ENCODE data around the gene GDF15.

GDF15 gene, protein sequence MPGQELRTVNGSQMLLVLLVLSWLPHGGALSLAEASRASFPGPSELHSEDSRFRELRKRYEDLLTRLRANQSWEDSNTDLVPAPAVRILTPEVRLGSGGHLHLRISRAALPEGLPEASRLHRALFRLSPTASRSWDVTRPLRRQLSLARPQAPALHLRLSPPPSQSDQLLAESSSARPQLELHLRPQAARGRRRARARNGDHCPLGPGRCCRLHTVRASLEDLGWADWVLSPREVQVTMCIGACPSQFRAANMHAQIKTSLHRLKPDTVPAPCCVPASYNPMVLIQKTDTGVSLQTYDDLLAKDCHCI

DNA sequence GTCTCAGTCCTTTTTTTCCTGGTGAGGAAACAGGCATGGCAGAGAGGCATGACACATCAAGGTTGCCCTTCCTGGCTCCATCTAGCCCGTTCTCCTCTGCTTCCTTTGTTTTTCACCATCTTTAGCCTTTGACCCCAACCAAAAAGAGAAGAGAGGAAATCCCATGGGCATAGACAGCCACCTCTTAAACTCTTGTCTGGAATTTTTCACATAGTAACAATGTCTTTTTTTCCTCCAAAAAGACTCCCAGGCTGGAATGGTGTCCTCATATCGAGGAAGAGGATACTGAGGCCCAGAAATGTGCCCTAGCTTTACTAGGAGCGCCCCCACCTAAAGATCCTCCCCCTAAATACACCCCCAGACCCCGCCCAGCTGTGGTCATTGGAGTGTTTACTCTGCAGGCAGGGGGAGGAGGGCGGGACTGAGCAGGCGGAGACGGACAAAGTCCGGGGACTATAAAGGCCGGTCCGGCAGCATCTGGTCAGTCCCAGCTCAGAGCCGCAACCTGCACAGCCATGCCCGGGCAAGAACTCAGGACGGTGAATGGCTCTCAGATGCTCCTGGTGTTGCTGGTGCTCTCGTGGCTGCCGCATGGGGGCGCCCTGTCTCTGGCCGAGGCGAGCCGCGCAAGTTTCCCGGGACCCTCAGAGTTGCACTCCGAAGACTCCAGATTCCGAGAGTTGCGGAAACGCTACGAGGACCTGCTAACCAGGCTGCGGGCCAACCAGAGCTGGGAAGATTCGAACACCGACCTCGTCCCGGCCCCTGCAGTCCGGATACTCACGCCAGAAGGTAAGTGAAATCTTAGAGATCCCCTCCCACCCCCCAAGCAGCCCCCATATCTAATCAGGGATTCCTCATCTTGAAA is at the start of gene GDF15:
Gene GDF15 (plus strand): TSS at position 484 of the 868 bp plus-strand sequence. CDS start 32 bp downstream, at position 516.
- H3K9ac ChIP-seq (ENCODE audit: low read depth, low read length) = peak within 1 kb of the TSS; percentile 21; the same call in 1 of the 2 replicates
- no peak within 1 kb of the TSS for H3K27ac ChIP-seq (ENCODE audit: low read length)
- no peaks in the 10 kb centered on the region for H3K9me3 ChIP-seq (ENCODE audit: insufficient read depth, low read depth, low read length)
- H3K36me3 ChIP-seq (ENCODE audit: insufficient read depth, low read depth, low read length) = no peaks in the 10 kb centered on the region
- peaks cover 34% of the 10 kb centered on the region for H3K27me3 ChIP-seq (ENCODE audit: insufficient read depth, low read length)
- H3K4me3 ChIP-seq (ENCODE audit: low read length) = peak within 1 kb of the TSS; percentile 40; the same call in 1 of the 2 replicates
- H3K4me1 ChIP-seq (ENCODE audit: insufficient read depth, low read length) = no peaks in the 10 kb centered on the region

DNA sequence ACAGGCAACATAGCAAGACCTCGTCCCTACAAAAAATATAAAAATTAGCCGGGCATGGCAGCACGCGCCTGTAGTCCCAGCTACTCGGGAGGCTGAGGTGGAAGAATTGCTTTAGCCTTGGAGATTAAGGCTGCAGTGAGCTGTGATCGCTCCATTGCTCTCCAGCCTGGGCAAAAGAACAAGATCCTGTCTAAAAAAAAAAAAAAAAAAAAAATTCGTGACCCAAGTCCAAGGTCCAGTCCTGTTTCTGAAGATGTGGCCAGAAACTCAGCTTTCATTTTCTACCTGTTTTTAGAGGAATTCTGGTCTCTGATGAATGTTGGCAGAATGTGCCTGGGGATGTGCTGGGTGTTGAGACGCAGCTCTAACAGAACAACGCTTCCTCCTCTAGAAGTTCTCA is 47.4 kb upstream of the GDF15 start:
- H3K4me1 ChIP-seq (ENCODE audit: insufficient read depth, low read length) = peaks cover 4% of the 10 kb centered on the region
- H3K9me3 ChIP-seq (ENCODE audit: insufficient read depth, low read depth, low read length) = no peaks in the 10 kb centered on the region
- H3K4me3 ChIP-seq (ENCODE audit: low read length) = no peak overlapping the region
- no peaks in the 10 kb centered on the region for H3K27me3 ChIP-seq (ENCODE audit: insufficient read depth, low read length)
- H3K27ac ChIP-seq (ENCODE audit: low read length) = no peak overlapping the region
- H3K9ac ChIP-seq (ENCODE audit: low read depth, low read length) = no peak overlapping the region
- H3K36me3 ChIP-seq (ENCODE audit: insufficient read depth, low read depth, low read length) = no peaks in the 10 kb centered on the region; the same call in 1 of the 2 replicates

DNA sequence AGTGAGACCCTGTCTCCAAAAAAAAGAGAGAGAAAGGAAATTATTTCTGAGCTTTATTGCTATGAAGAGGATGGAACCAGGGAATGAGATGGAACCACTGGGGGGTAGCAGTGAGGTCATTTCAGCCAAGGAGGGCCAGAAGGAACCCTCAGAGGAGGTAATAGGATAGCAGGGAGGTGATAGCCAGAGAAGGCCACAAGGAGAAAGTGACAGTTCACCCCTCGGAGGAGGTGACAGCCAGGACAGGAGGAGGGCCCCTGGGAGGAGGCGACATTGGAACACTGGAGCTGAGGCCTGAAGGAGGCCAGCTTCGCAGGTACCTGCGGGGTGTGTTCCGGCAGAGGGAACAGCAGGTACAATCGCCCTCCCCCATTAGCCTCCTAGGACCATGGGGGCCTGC is 46.2 kb upstream of the GDF15 start:
- Histone ChIP-seq H3K36me3 (ENCODE audit: insufficient read depth, low read depth, low read length) (no peaks in the 10 kb centered on the region; the same call in 1 of the 2 replicates), H3K27ac (ENCODE audit: low read length) (no peak overlapping the region), H3K9ac (ENCODE audit: low read depth, low read length) (no peak overlapping the region), H3K4me3 (ENCODE audit: low read length) (peak overlapping the region; percentile 80; the same call in 1 of the 2 replicates), H3K4me1 (ENCODE audit: insufficient read depth, low read length) (peaks cover 4% of the 10 kb centered on the region), H3K27me3 (ENCODE audit: insufficient read depth, low read length) (no peaks in the 10 kb centered on the region), H3K9me3 (ENCODE audit: insufficient read depth, low read depth, low read length) (no peaks in the 10 kb centered on the region)

DNA sequence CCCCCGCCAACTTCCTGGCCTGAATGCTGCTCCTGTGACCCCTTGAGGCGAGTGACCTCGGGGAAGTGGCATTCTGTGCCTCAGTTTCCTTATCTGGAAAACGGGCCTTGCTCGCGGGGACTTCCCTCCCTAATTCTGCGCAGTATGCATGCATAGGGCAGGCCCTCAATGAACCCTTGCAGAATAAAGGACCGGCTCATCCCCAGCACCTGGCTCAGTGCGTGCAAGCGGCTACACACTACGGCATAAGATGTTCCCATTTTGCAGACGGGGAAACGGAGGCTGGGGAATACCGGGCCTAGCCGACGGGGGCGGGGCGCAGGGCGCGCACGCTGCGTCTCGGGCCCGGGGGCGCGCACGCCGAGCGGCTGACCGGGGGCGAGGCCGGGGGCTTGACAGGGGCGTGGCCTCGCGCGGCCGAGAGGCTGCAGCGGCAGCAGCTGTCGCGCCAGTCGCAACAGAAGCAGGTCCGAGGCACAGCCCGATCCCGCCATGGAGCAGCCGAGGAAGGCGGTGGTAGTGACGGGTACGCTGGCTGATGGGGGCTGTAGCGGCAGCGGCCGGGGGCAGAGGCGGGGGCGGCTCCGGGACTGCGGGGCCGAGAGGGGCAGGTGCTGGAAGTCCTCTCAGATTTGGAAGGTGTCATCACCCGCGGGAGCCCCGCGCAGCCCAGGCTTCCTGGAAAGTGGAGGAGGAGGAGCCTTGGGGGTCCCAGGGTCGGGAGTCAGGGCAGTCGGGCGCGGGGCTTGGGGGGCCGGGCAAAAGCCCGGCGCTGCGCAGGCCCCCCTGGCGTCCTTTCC is 45.6 kb upstream of the GDF15 start, which contains the start of gene PGPEP1:
Gene PGPEP1 (plus strand): TSS at position 409 of the 800 bp plus-strand sequence. CDS start 84 bp downstream, at position 493.
- H3K4me1 ChIP-seq (ENCODE audit: insufficient read depth, low read length) = peaks cover 4% of the 10 kb centered on the region
- no peak within 1 kb of the TSS for H3K27ac ChIP-seq (ENCODE audit: low read length)
- peak within 1 kb of the TSS; percentile 65; the same call in 1 of the 2 replicates for H3K9ac ChIP-seq (ENCODE audit: low read depth, low read length)
- H3K27me3 ChIP-seq (ENCODE audit: insufficient read depth, low read length) = no peaks in the 10 kb centered on the region
- H3K4me3 ChIP-seq (ENCODE audit: low read length) = peak within 1 kb of the TSS; percentile 80
- H3K36me3 ChIP-seq (ENCODE audit: insufficient read depth, low read depth, low read length) = no peaks in the 10 kb centered on the region; the same call in 1 of the 2 replicates
- H3K9me3 ChIP-seq (ENCODE audit: insufficient read depth, low read depth, low read length) = no peaks in the 10 kb centered on the region

DNA sequence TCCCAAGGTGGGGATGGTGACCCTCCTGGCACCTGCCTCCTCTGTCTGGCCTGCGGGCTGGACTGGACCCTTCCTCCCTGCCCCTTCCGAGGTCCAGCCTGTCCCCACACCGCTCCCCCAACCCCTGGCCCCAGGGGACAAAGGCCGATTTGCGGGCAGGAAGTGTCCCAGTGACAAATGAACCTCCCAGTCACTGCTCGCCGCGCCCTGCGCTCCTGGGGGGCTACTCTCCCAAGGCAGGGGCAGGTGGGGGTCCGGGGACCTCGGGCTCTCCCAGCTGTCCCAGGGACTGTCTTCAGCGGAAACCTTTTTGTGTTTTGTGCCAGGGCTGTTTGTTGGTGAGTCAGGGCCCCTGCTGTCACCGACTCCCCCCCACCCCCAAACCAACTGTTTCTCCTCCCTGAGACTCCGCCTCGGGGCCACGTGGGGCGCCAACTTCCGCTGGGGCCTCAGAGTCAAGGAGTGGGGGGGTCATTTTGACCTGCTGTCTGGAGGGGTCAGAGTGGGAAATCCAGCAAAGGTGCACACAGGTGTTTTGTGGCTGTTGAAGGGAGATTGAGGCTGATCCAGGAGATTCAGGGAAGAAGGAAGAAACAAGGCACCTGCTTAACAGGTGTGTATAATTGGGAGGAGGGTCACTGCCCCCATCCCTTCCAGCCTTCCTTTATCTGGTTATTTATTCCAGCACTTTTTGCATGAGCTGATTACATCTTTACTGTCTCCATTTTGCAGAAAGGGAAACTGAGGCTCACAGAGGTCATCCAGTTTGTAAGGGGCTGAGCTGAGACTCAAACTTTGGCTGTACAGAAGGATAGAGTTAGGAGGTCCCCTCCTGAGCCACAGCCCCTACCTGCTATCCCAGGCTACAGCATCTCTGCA is 44.7 kb upstream of the GDF15 start:
- H3K9me3 ChIP-seq (ENCODE audit: insufficient read depth, low read depth, low read length) = no peaks in the 10 kb centered on the region
- H3K27ac ChIP-seq (ENCODE audit: low read length) = no peak overlapping the region
- H3K4me3 ChIP-seq (ENCODE audit: low read length) = peak overlapping the region; percentile 80
- H3K4me1 ChIP-seq (ENCODE audit: insufficient read depth, low read length) = peaks cover 4% of the 10 kb centered on the region
- peak overlapping the region; percentile 65; the same call in 1 of the 2 replicates for H3K9ac ChIP-seq (ENCODE audit: low read depth, low read length)
- H3K27me3 ChIP-seq (ENCODE audit: insufficient read depth, low read length) = no peaks in the 10 kb centered on the region
- no peaks in the 10 kb centered on the region; the same call in 1 of the 2 replicates for H3K36me3 ChIP-seq (ENCODE audit: insufficient read depth, low read depth, low read length)

DNA sequence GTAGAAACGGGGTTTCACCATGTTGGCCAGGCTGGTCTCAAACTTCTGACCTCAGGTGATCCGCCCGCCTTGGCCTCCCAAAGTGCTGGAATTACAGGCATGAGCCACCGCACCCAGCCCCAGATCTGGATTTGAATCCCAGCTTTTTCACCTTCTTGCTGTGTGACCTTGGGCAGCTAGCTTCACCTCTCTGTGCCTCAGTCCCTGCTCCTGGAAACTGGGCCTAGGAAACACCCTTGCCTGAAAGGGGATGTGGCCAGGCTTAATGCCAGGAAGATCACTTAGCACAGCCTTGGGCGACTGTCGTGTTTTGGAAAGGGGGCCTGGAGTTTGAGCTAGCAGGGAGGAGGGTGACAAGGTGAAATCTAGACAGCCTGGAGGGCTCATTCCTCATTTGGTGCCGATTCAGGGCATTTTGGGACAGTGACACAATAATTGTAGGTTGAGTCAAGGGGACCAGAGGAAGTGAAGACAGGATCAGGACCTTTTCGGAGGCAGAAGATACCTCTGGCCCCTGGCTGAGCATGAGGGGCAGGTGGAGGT is 43.8 kb upstream of the GDF15 start:
- H3K9me3 ChIP-seq (ENCODE audit: insufficient read depth, low read depth, low read length) = no peaks in the 10 kb centered on the region
- no peak overlapping the region for H3K9ac ChIP-seq (ENCODE audit: low read depth, low read length)
- peaks cover 4% of the 10 kb centered on the region for H3K4me1 ChIP-seq (ENCODE audit: insufficient read depth, low read length)
- H3K36me3 ChIP-seq (ENCODE audit: insufficient read depth, low read depth, low read length) = no peaks in the 10 kb centered on the region; the same call in 1 of the 2 replicates
- H3K27me3 ChIP-seq (ENCODE audit: insufficient read depth, low read length) = no peaks in the 10 kb centered on the region
- no peak overlapping the region for H3K4me3 ChIP-seq (ENCODE audit: low read length)
- no peak overlapping the region for H3K27ac ChIP-seq (ENCODE audit: low read length)

DNA sequence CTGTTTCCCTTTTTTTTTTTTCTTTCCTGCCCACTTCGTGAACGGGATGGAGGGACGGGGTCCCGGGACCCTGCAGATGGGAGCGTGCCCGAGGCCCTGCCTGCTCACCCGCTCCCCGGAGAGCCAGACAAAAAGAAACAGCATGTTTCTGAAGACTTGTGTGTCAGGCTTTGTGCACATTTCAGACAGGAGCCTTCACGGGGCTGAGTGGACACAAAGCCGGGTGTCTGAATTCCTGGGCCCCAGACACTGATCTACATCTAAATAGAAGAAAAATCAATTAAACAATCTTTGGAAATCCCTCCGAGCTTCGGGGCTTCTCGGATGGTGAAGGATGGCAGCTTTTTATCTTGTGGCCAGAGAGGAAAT is 41.4 kb upstream of the GDF15 start:
- Histone ChIP-seq H3K9ac (ENCODE audit: low read depth, low read length) (peak overlapping the region; percentile 13; the same call in 1 of the 2 replicates), H3K27ac (ENCODE audit: low read length) (no peak overlapping the region), H3K36me3 (ENCODE audit: insufficient read depth, low read depth, low read length) (no peaks in the 10 kb centered on the region; the same call in 1 of the 2 replicates), H3K4me1 (ENCODE audit: insufficient read depth, low read length) (peaks cover 4% of the 10 kb centered on the region), H3K9me3 (ENCODE audit: insufficient read depth, low read depth, low read length) (no peaks in the 10 kb centered on the region), H3K4me3 (ENCODE audit: low read length) (no peak overlapping the region), H3K27me3 (ENCODE audit: insufficient read depth, low read length) (no peaks in the 10 kb centered on the region)

DNA sequence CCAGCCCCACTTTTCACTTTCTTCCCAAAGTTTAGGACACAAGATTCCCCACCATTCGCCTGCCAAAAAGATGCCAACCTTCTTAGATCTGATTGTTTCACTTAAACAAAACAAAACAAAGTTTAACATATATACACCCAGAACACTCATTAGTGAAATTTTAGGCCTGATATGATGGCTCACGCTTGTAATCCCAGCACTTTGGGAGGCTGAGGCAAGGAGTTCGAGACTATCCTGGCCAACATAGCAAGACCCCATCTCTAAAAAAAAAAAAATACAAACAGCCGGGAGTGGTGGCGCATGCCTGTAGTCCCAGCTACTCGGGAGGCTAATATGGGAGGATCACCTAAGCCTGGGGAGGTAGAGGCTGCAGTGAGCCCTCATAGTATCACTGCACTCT is 40.7 kb upstream of the GDF15 start:
- no peak overlapping the region for H3K9ac ChIP-seq (ENCODE audit: low read depth, low read length)
- H3K9me3 ChIP-seq (ENCODE audit: insufficient read depth, low read depth, low read length) = no peaks in the 10 kb centered on the region
- no peaks in the 10 kb centered on the region for H3K27me3 ChIP-seq (ENCODE audit: insufficient read depth, low read length)
- peaks cover 4% of the 10 kb centered on the region for H3K4me1 ChIP-seq (ENCODE audit: insufficient read depth, low read length)
- H3K27ac ChIP-seq (ENCODE audit: low read length) = no peak overlapping the region
- H3K4me3 ChIP-seq (ENCODE audit: low read length) = no peak overlapping the region
- H3K36me3 ChIP-seq (ENCODE audit: insufficient read depth, low read depth, low read length) = no peaks in the 10 kb centered on the region; the same call in 1 of the 2 replicates

DNA sequence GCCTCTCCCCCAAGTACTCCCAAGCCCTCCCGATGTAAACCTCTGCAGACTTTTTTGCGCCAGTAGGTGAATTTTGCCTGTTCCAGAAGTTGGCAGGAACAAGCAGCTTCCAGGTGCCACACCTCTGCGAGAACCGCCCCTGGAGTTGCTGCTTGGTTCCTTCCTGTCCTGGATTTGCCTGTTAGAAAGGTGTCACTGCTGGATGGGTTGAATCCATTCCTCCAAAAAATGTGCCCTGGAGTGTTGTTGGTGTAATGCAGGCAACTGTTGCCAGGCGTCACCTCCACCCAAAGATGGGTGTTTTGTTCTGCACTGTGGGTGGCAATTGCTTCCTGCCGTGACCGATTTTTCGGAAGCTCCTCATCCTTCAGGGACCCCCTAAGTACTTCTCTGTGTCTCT is 39.9 kb upstream of the GDF15 start:
- H3K27me3 ChIP-seq (ENCODE audit: insufficient read depth, low read length) = no peaks in the 10 kb centered on the region
- no peak overlapping the region for H3K9ac ChIP-seq (ENCODE audit: low read depth, low read length)
- no peak overlapping the region for H3K4me3 ChIP-seq (ENCODE audit: low read length)
- no peak overlapping the region for H3K27ac ChIP-seq (ENCODE audit: low read length)
- no peaks in the 10 kb centered on the region; the same call in 1 of the 2 replicates for H3K36me3 ChIP-seq (ENCODE audit: insufficient read depth, low read depth, low read length)
- H3K9me3 ChIP-seq (ENCODE audit: insufficient read depth, low read depth, low read length) = no peaks in the 10 kb centered on the region
- H3K4me1 ChIP-seq (ENCODE audit: insufficient read depth, low read length) = peaks cover 4% of the 10 kb centered on the region

DNA sequence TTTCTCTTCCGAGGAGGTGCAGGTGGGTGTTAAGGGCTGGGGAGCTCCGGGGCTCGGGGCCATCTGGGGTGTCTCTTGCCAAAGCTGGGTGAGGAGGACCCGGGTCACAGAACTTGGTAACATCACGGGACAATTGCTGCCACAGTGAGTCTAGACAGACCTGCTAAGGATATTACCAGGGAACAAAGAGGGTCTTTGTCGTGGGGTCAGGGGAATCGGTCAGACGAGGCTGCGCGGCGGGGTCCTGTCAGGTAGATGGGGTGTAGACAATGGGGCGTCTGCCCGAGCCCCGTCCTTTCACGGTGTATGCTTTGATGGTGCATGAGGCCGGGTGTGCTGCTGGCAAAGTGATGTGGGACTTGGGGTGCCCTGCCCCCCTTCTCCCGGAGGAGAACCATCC is 37.8 kb upstream of the GDF15 start:
- Histone ChIP-seq H3K9me3 (ENCODE audit: insufficient read depth, low read depth, low read length) (no peaks in the 10 kb centered on the region), H3K4me1 (ENCODE audit: insufficient read depth, low read length) (no peaks in the 10 kb centered on the region), H3K36me3 (ENCODE audit: insufficient read depth, low read depth, low read length) (no peaks in the 10 kb centered on the region; the same call in 1 of the 2 replicates), H3K9ac (ENCODE audit: low read depth, low read length) (no peak overlapping the region), H3K27ac (ENCODE audit: low read length) (no peak overlapping the region), H3K27me3 (ENCODE audit: insufficient read depth, low read length) (no peaks in the 10 kb centered on the region), H3K4me3 (ENCODE audit: low read length) (no peak overlapping the region)
